ENCODE results near the gene HDAC4.

Gene HDAC4

DNA sequence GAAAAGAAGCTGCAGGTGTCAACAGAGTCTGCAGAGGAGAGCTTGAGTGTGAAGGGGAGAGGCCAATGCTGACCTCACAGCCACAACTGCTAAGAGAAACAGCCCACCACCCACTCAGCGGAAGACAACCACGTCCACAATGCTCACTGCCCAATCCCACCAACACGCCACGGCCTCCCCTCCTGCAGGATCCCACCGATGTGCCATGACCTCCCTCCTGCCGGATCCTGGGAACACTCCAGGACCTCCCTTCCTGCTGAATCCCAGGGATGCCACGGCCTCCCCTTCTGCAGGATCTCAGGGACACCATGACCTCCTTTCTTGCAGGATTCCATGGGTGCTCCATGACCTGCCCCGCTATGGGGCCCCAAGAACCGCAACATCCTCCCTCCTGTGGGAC is 285.2 kb downstream of the HDAC4 start:
- Histone ChIP-seq H3K9ac (ENCODE audit: low read depth in 1 of 2, low read length in 2 of 2) (no peak overlapping the region), H3K27me3 (ENCODE audit: control insufficient read depth in 2 of 2, insufficient read depth in 2 of 2, low read length in 2 of 2) (no peaks in the 10 kb centered on the region), H3K4me3 (ENCODE audit: low read length in 2 of 2) (no peak overlapping the region), H3K9me3 (ENCODE audit: control insufficient read depth in 2 of 2, low read length in 2 of 2) (no peaks in the 10 kb centered on the region), H3K36me3 (ENCODE audit: control insufficient read depth in 2 of 2, insufficient read depth in 2 of 2, low read length in 2 of 2) (peaks cover 2 to 10% of the 10 kb centered on the region in 2 donors), H3K27ac (ENCODE audit: low read depth in 2 of 2, low read length in 2 of 2) (no peak overlapping the region), H3K4me1 (ENCODE audit: control insufficient read depth in 2 of 2, insufficient read depth in 2 of 2, low read length in 2 of 2) (peaks cover 7 to 13% of the 10 kb centered on the region in 2 donors)

DNA sequence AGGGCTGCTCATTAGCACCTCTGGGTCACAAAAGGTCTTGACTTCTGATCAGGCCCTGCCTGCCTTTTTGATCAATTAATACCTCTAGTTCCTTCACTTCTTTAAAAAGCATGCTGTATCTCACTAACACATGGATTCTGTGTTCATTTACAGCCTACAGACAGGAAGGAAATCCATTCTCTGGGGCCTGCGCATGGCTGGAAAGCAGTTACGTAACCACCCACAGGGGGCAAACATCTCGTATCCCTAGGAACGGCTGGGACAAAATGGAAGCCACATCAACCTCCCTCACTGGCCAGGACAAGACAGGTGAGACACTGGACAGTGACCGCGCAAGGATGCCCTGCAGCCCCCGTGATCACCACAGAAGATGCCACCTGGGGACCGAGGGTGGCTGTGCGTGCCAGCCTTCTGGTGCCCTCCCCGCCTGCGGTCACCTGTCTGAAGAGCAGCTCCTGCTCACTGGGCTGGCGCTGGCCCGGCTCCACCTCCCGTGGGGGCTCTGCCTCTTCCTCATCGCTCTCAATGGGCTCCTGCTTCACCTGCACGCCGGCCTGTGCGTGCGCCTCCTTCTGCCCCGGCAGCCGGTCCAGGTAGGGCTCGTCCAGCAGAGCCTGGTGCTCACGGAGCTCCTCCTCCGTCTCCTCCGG is 286.1 kb downstream of the HDAC4 start:
- no peak overlapping the region for H3K27ac ChIP-seq (ENCODE audit: low read depth in 2 of 2, low read length in 2 of 2)
- no peaks in the 10 kb centered on the region for H3K27me3 ChIP-seq (ENCODE audit: control insufficient read depth in 2 of 2, insufficient read depth in 2 of 2, low read length in 2 of 2)
- no peak overlapping the region for H3K4me3 ChIP-seq (ENCODE audit: low read length in 2 of 2)
- peaks cover 11 to 16% of the 10 kb centered on the region in 2 donors for H3K4me1 ChIP-seq (ENCODE audit: control insufficient read depth in 2 of 2, insufficient read depth in 2 of 2, low read length in 2 of 2)
- no peaks in the 10 kb centered on the region for H3K9me3 ChIP-seq (ENCODE audit: control insufficient read depth in 2 of 2, low read length in 2 of 2)
- peaks cover 5 to 14% of the 10 kb centered on the region in 2 donors for H3K36me3 ChIP-seq (ENCODE audit: control insufficient read depth in 2 of 2, insufficient read depth in 2 of 2, low read length in 2 of 2)
- H3K9ac ChIP-seq (ENCODE audit: low read depth in 1 of 2, low read length in 2 of 2) = no peak overlapping the region

DNA sequence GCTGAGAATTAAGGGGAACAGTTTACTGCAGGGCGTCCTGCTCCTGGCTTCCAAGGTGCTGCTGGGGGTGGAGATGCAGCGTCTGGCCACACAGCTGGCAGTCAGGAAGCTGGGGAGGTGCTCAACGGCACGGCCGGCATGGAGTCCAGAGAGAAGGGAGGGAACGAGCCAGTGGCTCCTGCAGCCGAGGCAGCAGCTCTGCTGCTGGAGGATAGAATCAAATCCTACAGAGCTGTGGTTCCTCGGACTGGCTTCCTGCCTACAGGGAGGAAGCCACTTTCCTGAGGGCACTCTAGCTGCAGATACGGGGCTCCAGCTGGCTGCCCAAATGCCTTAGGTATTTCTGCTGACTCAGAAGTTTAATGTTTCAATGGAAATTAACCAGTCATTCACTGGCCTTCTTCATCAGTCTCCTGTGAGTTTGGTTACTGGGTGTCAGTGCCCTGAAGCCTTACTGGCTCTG is 286.7 kb downstream of the HDAC4 start:
- H3K4me1 ChIP-seq (ENCODE audit: control insufficient read depth in 2 of 2, insufficient read depth in 2 of 2, low read length in 2 of 2) = peaks cover 11 to 21% of the 10 kb centered on the region in 2 donors
- peaks cover 8 to 17% of the 10 kb centered on the region in 2 donors for H3K36me3 ChIP-seq (ENCODE audit: control insufficient read depth in 2 of 2, insufficient read depth in 2 of 2, low read length in 2 of 2)
- no peak overlapping the region for H3K9ac ChIP-seq (ENCODE audit: low read depth in 1 of 2, low read length in 2 of 2)
- no peaks in the 10 kb centered on the region for H3K9me3 ChIP-seq (ENCODE audit: control insufficient read depth in 2 of 2, low read length in 2 of 2)
- H3K4me3 ChIP-seq (ENCODE audit: low read length in 2 of 2) = no peak overlapping the region
- H3K27me3 ChIP-seq (ENCODE audit: control insufficient read depth in 2 of 2, insufficient read depth in 2 of 2, low read length in 2 of 2) = no peaks in the 10 kb centered on the region
- H3K27ac ChIP-seq (ENCODE audit: low read depth in 2 of 2, low read length in 2 of 2) = no peak overlapping the region

DNA sequence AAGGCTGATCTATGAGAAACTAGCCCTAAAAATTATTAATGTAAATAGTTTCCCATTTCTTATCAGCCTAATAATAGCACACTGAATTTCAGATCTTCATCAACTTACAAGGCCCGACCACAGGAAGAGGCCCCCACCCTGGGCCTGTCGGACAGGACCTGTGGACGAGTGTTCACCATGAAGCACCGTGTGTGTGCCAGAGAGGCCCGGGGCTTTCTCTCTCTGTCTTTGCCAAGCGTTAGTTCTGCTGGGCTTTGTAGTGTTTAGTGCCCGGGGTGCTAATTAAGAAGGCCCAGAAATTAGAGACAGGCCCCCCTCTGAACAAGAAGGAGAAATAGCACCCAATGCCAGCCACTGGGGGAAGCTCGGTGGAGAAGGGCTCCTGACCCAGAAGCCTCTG is 287.2 kb downstream of the HDAC4 start:
- Histone ChIP-seq H3K36me3 (ENCODE audit: control insufficient read depth in 2 of 2, insufficient read depth in 2 of 2, low read length in 2 of 2) (peaks cover 8 to 17% of the 10 kb centered on the region in 2 donors), H3K9ac (ENCODE audit: low read depth in 1 of 2, low read length in 2 of 2) (no peak overlapping the region), H3K27me3 (ENCODE audit: control insufficient read depth in 2 of 2, insufficient read depth in 2 of 2, low read length in 2 of 2) (no peaks in the 10 kb centered on the region), H3K27ac (ENCODE audit: low read depth in 2 of 2, low read length in 2 of 2) (no peak overlapping the region), H3K4me3 (ENCODE audit: low read length in 2 of 2) (no peak overlapping the region), H3K9me3 (ENCODE audit: control insufficient read depth in 2 of 2, low read length in 2 of 2) (no peaks in the 10 kb centered on the region), H3K4me1 (ENCODE audit: control insufficient read depth in 2 of 2, insufficient read depth in 2 of 2, low read length in 2 of 2) (peaks cover 11 to 21% of the 10 kb centered on the region in 2 donors)

DNA sequence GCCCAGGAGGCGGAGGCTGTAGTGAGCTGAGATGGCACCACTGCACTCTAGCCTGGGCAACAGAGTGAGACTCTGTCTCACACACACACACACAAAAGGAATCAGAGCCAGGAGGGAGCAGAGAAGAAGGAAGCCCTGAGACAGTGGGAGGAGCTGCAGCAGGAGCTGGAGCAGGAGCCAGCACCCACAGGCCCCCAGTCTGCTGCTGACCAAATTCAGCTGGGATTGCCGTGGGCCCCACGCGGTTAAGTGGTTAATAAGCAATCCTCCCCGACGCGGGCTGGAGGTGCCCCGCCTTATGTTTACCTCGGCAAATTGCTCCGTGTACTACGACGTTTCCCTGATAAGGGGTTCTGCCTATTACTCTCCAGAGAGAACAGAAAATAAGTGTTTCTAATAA is 287.6 kb downstream of the HDAC4 start:
- Histone ChIP-seq H3K27ac (ENCODE audit: low read depth in 2 of 2, low read length in 2 of 2) (no peak overlapping the region), H3K4me1 (ENCODE audit: control insufficient read depth in 2 of 2, insufficient read depth in 2 of 2, low read length in 2 of 2) (peaks cover 11 to 21% of the 10 kb centered on the region in 2 donors), H3K36me3 (ENCODE audit: control insufficient read depth in 2 of 2, insufficient read depth in 2 of 2, low read length in 2 of 2) (peaks cover 8 to 17% of the 10 kb centered on the region in 2 donors), H3K9ac (ENCODE audit: low read depth in 1 of 2, low read length in 2 of 2) (no peak overlapping the region), H3K4me3 (ENCODE audit: low read length in 2 of 2) (no peak overlapping the region), H3K9me3 (ENCODE audit: control insufficient read depth in 2 of 2, low read length in 2 of 2) (no peaks in the 10 kb centered on the region), H3K27me3 (ENCODE audit: control insufficient read depth in 2 of 2, insufficient read depth in 2 of 2, low read length in 2 of 2) (no peaks in the 10 kb centered on the region)

DNA sequence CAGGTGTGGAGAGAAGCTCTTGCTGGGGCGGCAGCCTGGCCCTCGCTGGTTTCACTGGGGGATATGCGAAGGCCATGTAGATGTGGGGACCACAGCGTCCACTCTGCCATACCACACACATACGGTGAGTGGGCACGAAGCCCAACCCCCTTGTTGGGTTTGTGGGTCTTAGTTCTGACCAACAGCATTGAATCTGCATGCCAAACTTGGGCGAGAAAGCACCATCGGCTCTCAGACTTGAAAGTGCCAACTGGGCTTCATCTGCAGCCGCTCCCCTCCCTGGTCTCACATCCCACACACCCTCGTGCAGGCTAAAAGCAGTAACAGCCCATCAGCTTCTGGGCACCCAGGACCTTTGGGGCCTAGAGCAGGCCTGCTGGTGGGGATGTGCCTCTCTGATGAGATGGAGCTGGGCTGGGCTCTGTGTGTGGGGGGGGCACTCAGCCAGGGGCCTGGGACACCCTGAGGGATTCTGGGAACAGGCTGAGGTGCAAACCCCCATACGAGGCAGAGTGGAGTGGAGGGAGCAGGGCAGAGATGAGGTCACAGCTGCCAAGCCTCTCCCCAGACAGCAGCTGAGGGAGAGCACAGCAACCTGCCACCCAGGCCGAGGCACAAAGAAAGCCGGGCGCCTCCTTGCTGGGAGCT is 288.6 kb downstream of the HDAC4 start:
- no peaks in the 10 kb centered on the region for H3K27me3 ChIP-seq (ENCODE audit: control insufficient read depth in 2 of 2, insufficient read depth in 2 of 2, low read length in 2 of 2)
- H3K9me3 ChIP-seq (ENCODE audit: control insufficient read depth in 2 of 2, low read length in 2 of 2) = no peaks in the 10 kb centered on the region
- peaks cover 11 to 21% of the 10 kb centered on the region in 2 donors for H3K4me1 ChIP-seq (ENCODE audit: control insufficient read depth in 2 of 2, insufficient read depth in 2 of 2, low read length in 2 of 2)
- peaks cover 8 to 20% of the 10 kb centered on the region in 2 donors for H3K36me3 ChIP-seq (ENCODE audit: control insufficient read depth in 2 of 2, insufficient read depth in 2 of 2, low read length in 2 of 2)
- no peak overlapping the region for H3K4me3 ChIP-seq (ENCODE audit: low read length in 2 of 2)
- peak overlapping the region in 1 of 2 donors; percentile 3 for H3K27ac ChIP-seq (ENCODE audit: low read depth in 2 of 2, low read length in 2 of 2)
- H3K9ac ChIP-seq (ENCODE audit: low read depth in 1 of 2, low read length in 2 of 2) = no peak overlapping the region

DNA sequence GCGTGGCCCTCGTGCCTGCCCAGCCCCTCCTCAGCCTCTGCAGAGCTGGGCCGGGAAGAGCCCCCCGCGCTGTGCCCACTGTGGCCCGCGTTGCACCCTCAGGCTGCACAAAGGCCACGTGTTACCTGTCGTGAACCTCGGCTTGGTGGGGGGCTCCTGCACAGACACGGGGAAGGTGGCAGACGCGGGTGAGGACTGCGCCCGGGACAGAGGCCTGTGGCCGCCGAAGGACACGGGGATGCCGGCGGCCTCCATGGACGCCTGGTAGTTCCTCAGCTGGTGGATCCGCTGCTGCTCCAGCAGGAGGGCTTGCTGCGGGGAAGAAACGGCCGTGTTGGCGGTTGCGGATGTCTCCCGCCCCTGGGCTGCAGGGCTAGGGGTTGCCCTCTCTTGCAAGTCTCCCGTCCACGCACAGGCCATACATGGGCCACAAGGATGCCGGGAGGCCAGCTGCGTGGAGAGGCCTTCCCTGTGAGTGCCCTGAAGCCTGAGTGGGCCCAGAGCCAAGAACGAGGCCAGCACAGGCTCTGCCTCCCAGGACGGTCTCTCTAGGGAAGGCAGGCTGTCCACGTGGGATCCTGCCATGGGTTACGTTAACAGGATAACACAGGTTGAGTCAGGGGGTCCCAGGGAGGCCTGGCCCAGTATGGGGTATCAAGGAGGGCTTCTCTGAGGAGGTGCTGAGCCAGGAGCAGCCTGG is 289.3 kb downstream of the HDAC4 start:
- no peak overlapping the region for H3K9ac ChIP-seq (ENCODE audit: low read depth in 1 of 2, low read length in 2 of 2)
- peaks cover 11 to 22% of the 10 kb centered on the region in 2 donors for H3K36me3 ChIP-seq (ENCODE audit: control insufficient read depth in 2 of 2, insufficient read depth in 2 of 2, low read length in 2 of 2)
- peak overlapping the region in 1 of 2 donors; percentile 43 for H3K27ac ChIP-seq (ENCODE audit: low read depth in 2 of 2, low read length in 2 of 2)
- no peaks in the 10 kb centered on the region for H3K9me3 ChIP-seq (ENCODE audit: control insufficient read depth in 2 of 2, low read length in 2 of 2)
- peaks cover 11 to 21% of the 10 kb centered on the region in 2 donors for H3K4me1 ChIP-seq (ENCODE audit: control insufficient read depth in 2 of 2, insufficient read depth in 2 of 2, low read length in 2 of 2)
- no peak overlapping the region for H3K4me3 ChIP-seq (ENCODE audit: low read length in 2 of 2)
- no peaks in the 10 kb centered on the region for H3K27me3 ChIP-seq (ENCODE audit: control insufficient read depth in 2 of 2, insufficient read depth in 2 of 2, low read length in 2 of 2)

DNA sequence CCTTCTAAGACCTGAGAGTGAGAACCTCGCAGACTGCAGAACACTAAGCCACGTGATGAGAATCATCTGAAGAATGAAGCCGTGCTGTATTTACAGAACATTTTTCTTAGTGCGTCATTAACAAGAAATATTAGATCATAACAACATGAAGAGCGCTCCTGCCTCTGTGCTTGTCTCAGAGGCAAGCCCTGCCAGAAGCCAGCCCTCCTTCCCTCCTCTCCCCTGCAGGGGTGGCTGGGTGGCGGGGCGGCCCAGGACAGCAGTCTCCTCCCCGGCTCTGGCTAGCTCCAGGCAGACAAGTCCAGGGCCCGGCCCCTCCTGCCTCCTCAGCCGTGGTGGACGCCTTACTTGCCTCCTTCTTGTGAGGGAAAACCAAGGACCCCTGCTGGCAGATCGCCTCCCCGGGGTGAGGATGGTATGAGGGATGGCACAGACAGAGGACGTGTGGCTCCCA is 290.2 kb downstream of the HDAC4 start:
- no peaks in the 10 kb centered on the region for H3K9me3 ChIP-seq (ENCODE audit: control insufficient read depth in 2 of 2, low read length in 2 of 2)
- peaks cover 15 to 25% of the 10 kb centered on the region in 2 donors for H3K36me3 ChIP-seq (ENCODE audit: control insufficient read depth in 2 of 2, insufficient read depth in 2 of 2, low read length in 2 of 2)
- H3K4me3 ChIP-seq (ENCODE audit: low read length in 2 of 2) = no peak overlapping the region
- H3K27ac ChIP-seq (ENCODE audit: low read depth in 2 of 2, low read length in 2 of 2) = peak overlapping the region in 1 of 2 donors; percentile 43
- H3K4me1 ChIP-seq (ENCODE audit: control insufficient read depth in 2 of 2, insufficient read depth in 2 of 2, low read length in 2 of 2) = peaks cover 11 to 21% of the 10 kb centered on the region in 2 donors
- no peaks in the 10 kb centered on the region for H3K27me3 ChIP-seq (ENCODE audit: control insufficient read depth in 2 of 2, insufficient read depth in 2 of 2, low read length in 2 of 2)
- H3K9ac ChIP-seq (ENCODE audit: low read depth in 1 of 2, low read length in 2 of 2) = no peak overlapping the region

DNA sequence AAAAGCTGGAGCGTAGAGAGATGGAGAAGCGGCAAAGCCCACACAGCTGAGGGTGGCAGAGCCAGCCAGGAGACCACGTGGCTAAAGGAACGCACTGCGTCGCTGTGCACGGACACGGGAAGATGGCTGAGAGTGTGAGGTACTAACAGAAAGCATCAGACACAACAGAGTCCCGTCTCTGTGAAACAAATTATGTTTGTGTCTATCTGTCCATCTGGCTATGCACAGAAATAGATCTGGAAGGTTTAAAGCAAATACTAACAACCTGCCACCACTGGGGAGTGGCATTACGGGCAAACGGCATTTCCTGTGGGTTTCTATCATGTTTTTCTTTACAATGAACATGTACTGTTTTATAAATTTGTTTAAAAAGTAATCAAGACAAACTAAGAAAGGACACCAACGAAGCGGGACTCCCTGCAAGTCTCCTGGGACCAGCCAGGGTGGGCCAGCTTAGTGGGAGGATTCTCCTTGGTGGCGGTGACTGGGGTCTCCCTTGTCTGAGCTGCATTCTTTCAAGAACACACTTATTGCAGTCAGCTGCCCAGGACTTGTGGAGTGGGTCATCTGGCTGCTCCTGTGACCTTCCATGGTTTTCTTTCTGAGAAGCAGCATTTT is 290.8 kb downstream of the HDAC4 start:
- Histone ChIP-seq H3K4me3 (ENCODE audit: low read length in 2 of 2) (no peak overlapping the region), H3K9ac (ENCODE audit: low read depth in 1 of 2, low read length in 2 of 2) (no peak overlapping the region), H3K4me1 (ENCODE audit: control insufficient read depth in 2 of 2, insufficient read depth in 2 of 2, low read length in 2 of 2) (peaks cover 11 to 21% of the 10 kb centered on the region in 2 donors), H3K27ac (ENCODE audit: low read depth in 2 of 2, low read length in 2 of 2) (no peak overlapping the region), H3K36me3 (ENCODE audit: control insufficient read depth in 2 of 2, insufficient read depth in 2 of 2, low read length in 2 of 2) (peaks cover 20 to 30% of the 10 kb centered on the region in 2 donors), H3K9me3 (ENCODE audit: control insufficient read depth in 2 of 2, low read length in 2 of 2) (no peaks in the 10 kb centered on the region), H3K27me3 (ENCODE audit: control insufficient read depth in 2 of 2, insufficient read depth in 2 of 2, low read length in 2 of 2) (no peaks in the 10 kb centered on the region)
